Loucy (cell line): ENCODE data around the gene MACROH2A1.

Experiments
- H2AFZ ChIP-seq: fragments of 200-600 bp; sonication (generic); 2 replicates; pipeline ENCODE4 v1.6.0; 2016; ENCODE audit warnings: antibody characterized with exemption, mild to moderate bottlenecking, low read length, moderate library complexity
- H3F3A ChIP-seq: fragments of 200-600 bp; 2 replicates; pipeline ENCODE4 v1.6.0; 2016; ENCODE audit warnings: antibody characterized with exemption, low read depth, mild to moderate bottlenecking
- H3K27me3 ChIP-seq: fragments of 200-600 bp; sonication (generic); 2 replicates; pipeline ENCODE4 v1.6.1; 2014; ENCODE audit warnings: low read length, mild to moderate bottlenecking; ENCODE audit not compliant: insufficient read depth, poor library complexity, severe bottlenecking
- H3K36me3 ChIP-seq: fragments of 200-600 bp; sonication (generic); 2 replicates; pipeline ENCODE4 v1.6.1; 2016; ENCODE audit warnings: low read length; ENCODE audit not compliant: insufficient read depth
- H3K4me1 ChIP-seq: fragments of 200-600 bp; sonication (generic); 2 replicates; pipeline ENCODE4 v1.5.1; 2014; ENCODE audit warnings: low read length, mild to moderate bottlenecking; ENCODE audit not compliant: insufficient read depth, poor library complexity, severe bottlenecking
- H3K4me2 ChIP-seq: fragments of 200-600 bp; sonication (generic); 2 replicates; pipeline ENCODE4 v1.6.0; 2014; ENCODE audit warnings: antibody characterized with exemption, low read length, low read depth, mild to moderate bottlenecking; ENCODE audit not compliant: poor library complexity, severe bottlenecking
- H3K4me3 ChIP-seq: fragments of 200-600 bp; sonication (generic); 2 replicates; pipeline ENCODE4 v1.5.1; 2014; ENCODE audit warnings: low read length, mild to moderate bottlenecking, mixed read lengths; ENCODE audit not compliant: poor library complexity, severe bottlenecking
- H3K79me2 ChIP-seq: fragments of 200-600 bp; sonication (generic); 2 replicates; pipeline ENCODE4 v1.6.1; 2014; ENCODE audit warnings: low read length; ENCODE audit not compliant: insufficient read depth
- H3K9ac ChIP-seq: fragments of 200-600 bp; sonication (generic); 2 replicates; pipeline ENCODE4 v1.6.0; 2014; ENCODE audit warnings: mild to moderate bottlenecking, low read depth, low read length, moderate library complexity; ENCODE audit not compliant: poor library complexity, severe bottlenecking
- H3K9me2 ChIP-seq: fragments of 200-600 bp; sonication (generic); replicated peaks from 2 replicates; pipeline ENCODE4 v1.6.1; 2016; ENCODE audit warnings: low read depth, low read length, mixed read lengths
- H3K9me3 ChIP-seq: fragments of 200-600 bp; sonication (generic); 2 replicates; pipeline ENCODE4 v1.6.1; 2014; ENCODE audit warnings: mild to moderate bottlenecking, antibody characterized with exemption, low read length, low read depth; ENCODE audit not compliant: insufficient read depth
- H4K20me1 ChIP-seq: fragments of 200-600 bp; sonication (generic); 2 replicates; pipeline ENCODE4 v1.6.0; 2014; ENCODE audit warnings: antibody characterized with exemption, low read length, mild to moderate bottlenecking; ENCODE audit not compliant: insufficient read depth, poor library complexity, severe bottlenecking
- EZH2phosphoT487 ChIP-seq: fragments of 200-600 bp; IDR thresholded peaks from 2 replicates; pipeline ENCODE4 v1.6.1; 2018; ENCODE audit warnings: antibody characterized with exemption, mild to moderate bottlenecking, moderate library complexity, borderline replicate concordance
- TF ChIP-seq, protein P1 (sequence below): fragments of 200-600 bp; sonication (generic); conservative IDR thresholded peaks from 2 replicates; pipeline ENCODE4 v1.5.1; 2014; ENCODE audit warnings: mild to moderate bottlenecking, antibody characterized with exemption, low read length

MACROH2A1 gene

GRCh38 chr5:135341696-135342550 lies 57.1 kb downstream of the MACROH2A1 start:
- no peak overlapping the region for H3K9ac ChIP-seq
- TF ChIP-seq, protein P1, sequence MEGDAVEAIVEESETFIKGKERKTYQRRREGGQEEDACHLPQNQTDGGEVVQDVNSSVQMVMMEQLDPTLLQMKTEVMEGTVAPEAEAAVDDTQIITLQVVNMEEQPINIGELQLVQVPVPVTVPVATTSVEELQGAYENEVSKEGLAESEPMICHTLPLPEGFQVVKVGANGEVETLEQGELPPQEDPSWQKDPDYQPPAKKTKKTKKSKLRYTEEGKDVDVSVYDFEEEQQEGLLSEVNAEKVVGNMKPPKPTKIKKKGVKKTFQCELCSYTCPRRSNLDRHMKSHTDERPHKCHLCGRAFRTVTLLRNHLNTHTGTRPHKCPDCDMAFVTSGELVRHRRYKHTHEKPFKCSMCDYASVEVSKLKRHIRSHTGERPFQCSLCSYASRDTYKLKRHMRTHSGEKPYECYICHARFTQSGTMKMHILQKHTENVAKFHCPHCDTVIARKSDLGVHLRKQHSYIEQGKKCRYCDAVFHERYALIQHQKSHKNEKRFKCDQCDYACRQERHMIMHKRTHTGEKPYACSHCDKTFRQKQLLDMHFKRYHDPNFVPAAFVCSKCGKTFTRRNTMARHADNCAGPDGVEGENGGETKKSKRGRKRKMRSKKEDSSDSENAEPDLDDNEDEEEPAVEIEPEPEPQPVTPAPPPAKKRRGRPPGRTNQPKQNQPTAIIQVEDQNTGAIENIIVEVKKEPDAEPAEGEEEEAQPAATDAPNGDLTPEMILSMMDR = no peak
- no peak for TF ChIP-seq EZH2phosphoT487
- H3K79me2 ChIP-seq = peaks cover 47% of the 10 kb centered on the region
- peaks cover 42% of the 10 kb centered on the region for H4K20me1 ChIP-seq
- H3K9me2 ChIP-seq = no peaks in the 10 kb centered on the region
- H2AFZ ChIP-seq = no peak overlapping the region
- peaks cover 3% of the 10 kb centered on the region for H3K4me1 ChIP-seq
- no peaks in the 10 kb centered on the region for H3F3A ChIP-seq
- no peak overlapping the region for H3K4me2 ChIP-seq
- H3K9me3 ChIP-seq = no peaks in the 10 kb centered on the region
- no peak overlapping the region for H3K4me3 ChIP-seq
- peaks cover 100% of the 10 kb centered on the region for H3K36me3 ChIP-seq
- no peaks in the 10 kb centered on the region for H3K27me3 ChIP-seq

DNA sequence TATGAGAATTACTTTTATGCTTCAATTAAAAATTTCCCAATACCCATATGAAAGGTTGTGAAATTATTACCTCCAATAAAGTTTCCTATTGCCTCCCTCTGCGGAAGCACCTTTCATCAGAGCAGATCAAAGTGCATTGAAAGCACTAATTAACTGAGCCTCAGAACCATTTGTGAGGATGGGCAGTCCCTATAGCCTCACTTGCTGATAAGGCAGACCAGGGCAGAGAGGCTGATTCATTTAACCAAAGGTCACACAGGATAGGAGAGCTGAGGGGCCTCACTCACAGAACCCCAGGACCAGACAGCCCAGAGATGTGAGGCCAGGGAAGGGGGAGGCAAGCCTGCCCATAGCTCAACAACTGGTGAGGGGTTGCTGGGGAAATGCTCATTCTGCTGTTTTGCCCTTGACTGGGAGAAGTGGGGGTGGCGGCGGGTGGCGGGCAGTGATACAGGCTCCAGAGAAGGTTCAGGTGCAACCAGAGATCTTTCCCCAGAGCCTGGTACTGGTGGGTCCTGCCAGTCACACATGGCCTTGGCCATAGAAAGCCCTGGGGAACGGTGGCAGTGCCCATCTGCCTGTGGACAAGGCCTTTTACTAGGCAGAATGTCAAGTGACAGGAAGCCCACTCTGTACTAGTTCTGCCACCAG lies 57.9 kb downstream of the MACROH2A1 start:
- peaks cover 34% of the 10 kb centered on the region for H4K20me1 ChIP-seq
- peaks cover 100% of the 10 kb centered on the region for H3K36me3 ChIP-seq

DNA sequence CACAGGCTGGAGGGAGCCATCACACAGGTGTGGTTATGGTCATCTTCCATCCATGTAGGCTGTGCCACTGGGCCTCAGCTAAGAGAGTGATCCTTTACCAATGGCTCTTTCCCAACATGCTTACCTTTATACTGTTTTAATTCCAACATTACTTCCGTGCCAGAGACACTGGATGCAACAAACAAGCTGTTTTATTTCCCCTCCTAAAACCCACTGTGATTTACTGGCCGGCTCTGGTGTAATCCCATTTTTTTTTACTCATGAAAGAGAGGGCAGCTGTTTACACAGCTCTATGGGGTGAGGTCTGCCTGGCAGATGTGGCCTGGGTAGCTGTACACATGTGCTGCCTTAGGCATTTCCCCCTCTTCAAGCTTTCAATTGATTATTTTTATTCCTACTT lies 58.5 kb downstream of the MACROH2A1 start:
- no peak for TF ChIP-seq EZH2phosphoT487
- TF ChIP-seq, protein P1 = no peak
- no peaks in the 10 kb centered on the region for H3K9me3 ChIP-seq
- no peak overlapping the region for H3K4me3 ChIP-seq
- H3K9ac ChIP-seq = no peak overlapping the region
- H2AFZ ChIP-seq = no peak overlapping the region
- peaks cover 34% of the 10 kb centered on the region for H3K79me2 ChIP-seq
- H3K27me3 ChIP-seq = no peaks in the 10 kb centered on the region
- peaks cover 7% of the 10 kb centered on the region; the same call in 1 of the 2 replicates for H3F3A ChIP-seq
- no peaks in the 10 kb centered on the region for H3K4me1 ChIP-seq
- peaks cover 100% of the 10 kb centered on the region for H3K36me3 ChIP-seq
- H3K9me2 ChIP-seq = no peaks in the 10 kb centered on the region
- no peak overlapping the region for H3K4me2 ChIP-seq
- peaks cover 28% of the 10 kb centered on the region for H4K20me1 ChIP-seq

More for the DNA sequence above, 57.9 kb downstream of the MACROH2A1 start:
- Histone ChIP-seq H3K4me2 (no peak overlapping the region), H3K9me2 (no peaks in the 10 kb centered on the region), H3K9me3 (no peaks in the 10 kb centered on the region), H2AFZ (no peak overlapping the region), H3F3A (0 out of 2 replicates have a peak, but pooled peaks cover 5% of the 10 kb centered on the region), H3K4me3 (no peak overlapping the region), H3K4me1 (no peaks in the 10 kb centered on the region), H3K79me2 (peaks cover 40% of the 10 kb centered on the region), H3K9ac (no peak overlapping the region), H3K27me3 (no peaks in the 10 kb centered on the region)
- no peak for TF ChIP-seq EZH2phosphoT487
- TF ChIP-seq, protein P1 = no peak
